Glutamatergic neuron (in vitro differentiated cells): Measurements from ENCODE around the gene NOS1. TPM values are rescaled to one million over a fixed set of nuclear protein-coding genes. Genes with fewer than 3 reads are reported as not detected.

ENCODE experiments used
- DNase-seq: peaks from one replicate; pipeline ENCODE4 v3.0.0; 2022
- H3K27ac Mint-ChIP-seq: one replicate; pipeline ENCODE4 v1.8.0; 2020; ENCODE audit warnings: mild to moderate bottlenecking, mixed read lengths, inconsistent platforms; ENCODE audit not compliant: unreplicated experiment
- H3K27me3 Mint-ChIP-seq: one replicate; pipeline ENCODE4 v1.8.0; 2020; ENCODE audit warnings: mild to moderate bottlenecking, moderate library complexity, mixed read lengths, inconsistent platforms; ENCODE audit not compliant: unreplicated experiment
- H3K36me3 Mint-ChIP-seq: one replicate; pipeline ENCODE4 v1.8.0; 2020; ENCODE audit warnings: mild to moderate bottlenecking, mixed read lengths, inconsistent platforms; ENCODE audit not compliant: unreplicated experiment
- H3K4me1 Mint-ChIP-seq: one replicate; pipeline ENCODE4 v1.8.0; 2020; ENCODE audit warnings: mild to moderate bottlenecking, low read depth, mixed read lengths, inconsistent platforms; ENCODE audit not compliant: unreplicated experiment
- H3K4me3 Mint-ChIP-seq: one replicate; pipeline ENCODE4 v1.8.0; 2020; ENCODE audit warnings: mild to moderate bottlenecking, mixed read lengths, inconsistent platforms; ENCODE audit not compliant: unreplicated experiment
- H3K9me3 Mint-ChIP-seq: one replicate; pipeline ENCODE4 v1.8.0; 2020; ENCODE audit warnings: mild to moderate bottlenecking, moderate library complexity, mixed read lengths, inconsistent platforms; ENCODE audit not compliant: unreplicated experiment
- total RNA-seq: library from RNA; stranded (reverse); fragmentation: NEBNext Ultra II Directional; extraction: Animal tissue kit (Norgen Biotek cat#: 25700); gene quantifications from one replicate; pipeline ENCODE4 v1.2.1, GENCODE V29; 2021; ENCODE audit not compliant: unreplicated experiment
- TF ChIP-seq, protein P1 (sequence below): fragments of 200-600 bp; sonication (generic); IDR thresholded peaks from one replicate; pipeline ENCODE4 v1.5.0; 2021; ENCODE audit not compliant: partially characterized antibody, unreplicated experiment

NOS1 gene
- total RNA-seq, 1 donor from 2014 or later = 0.96 TPM

DNA sequence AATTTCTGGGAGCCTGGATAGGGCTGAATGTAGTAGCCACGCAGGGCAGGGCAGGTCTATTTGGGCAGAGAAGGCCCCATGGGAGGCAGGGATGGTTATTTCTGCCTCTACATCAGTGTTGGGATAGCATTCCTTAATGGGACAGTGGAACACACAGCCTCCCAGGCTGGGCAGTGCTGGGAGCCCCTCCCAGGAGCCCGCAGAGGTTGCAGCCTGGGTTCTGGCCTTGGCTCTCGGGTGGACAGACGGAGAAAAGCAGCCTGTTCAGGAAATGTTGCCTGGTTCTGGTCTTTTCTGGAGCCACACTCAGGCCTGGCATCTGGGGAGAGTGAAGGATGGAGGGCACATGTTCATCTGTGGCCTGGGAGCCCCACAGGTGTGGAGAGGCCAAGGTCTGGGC, 479 bp upstream of the NOS1 start:
- peaks cover 20% of the 10 kb centered on the region for H3K27me3 Mint-ChIP-seq
- H3K4me1 Mint-ChIP-seq = peaks cover 3% of the 10 kb centered on the region
- peaks cover 6% of the 10 kb centered on the region for H3K36me3 Mint-ChIP-seq
- peak overlapping the region; percentile 64 for H3K4me3 Mint-ChIP-seq
- H3K9me3 Mint-ChIP-seq = peaks cover 9% of the 10 kb centered on the region
- TF ChIP-seq, protein P1, sequence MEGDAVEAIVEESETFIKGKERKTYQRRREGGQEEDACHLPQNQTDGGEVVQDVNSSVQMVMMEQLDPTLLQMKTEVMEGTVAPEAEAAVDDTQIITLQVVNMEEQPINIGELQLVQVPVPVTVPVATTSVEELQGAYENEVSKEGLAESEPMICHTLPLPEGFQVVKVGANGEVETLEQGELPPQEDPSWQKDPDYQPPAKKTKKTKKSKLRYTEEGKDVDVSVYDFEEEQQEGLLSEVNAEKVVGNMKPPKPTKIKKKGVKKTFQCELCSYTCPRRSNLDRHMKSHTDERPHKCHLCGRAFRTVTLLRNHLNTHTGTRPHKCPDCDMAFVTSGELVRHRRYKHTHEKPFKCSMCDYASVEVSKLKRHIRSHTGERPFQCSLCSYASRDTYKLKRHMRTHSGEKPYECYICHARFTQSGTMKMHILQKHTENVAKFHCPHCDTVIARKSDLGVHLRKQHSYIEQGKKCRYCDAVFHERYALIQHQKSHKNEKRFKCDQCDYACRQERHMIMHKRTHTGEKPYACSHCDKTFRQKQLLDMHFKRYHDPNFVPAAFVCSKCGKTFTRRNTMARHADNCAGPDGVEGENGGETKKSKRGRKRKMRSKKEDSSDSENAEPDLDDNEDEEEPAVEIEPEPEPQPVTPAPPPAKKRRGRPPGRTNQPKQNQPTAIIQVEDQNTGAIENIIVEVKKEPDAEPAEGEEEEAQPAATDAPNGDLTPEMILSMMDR = no peak
- DNase-seq = no peak
- no peak overlapping the region for H3K27ac Mint-ChIP-seq

DNA sequence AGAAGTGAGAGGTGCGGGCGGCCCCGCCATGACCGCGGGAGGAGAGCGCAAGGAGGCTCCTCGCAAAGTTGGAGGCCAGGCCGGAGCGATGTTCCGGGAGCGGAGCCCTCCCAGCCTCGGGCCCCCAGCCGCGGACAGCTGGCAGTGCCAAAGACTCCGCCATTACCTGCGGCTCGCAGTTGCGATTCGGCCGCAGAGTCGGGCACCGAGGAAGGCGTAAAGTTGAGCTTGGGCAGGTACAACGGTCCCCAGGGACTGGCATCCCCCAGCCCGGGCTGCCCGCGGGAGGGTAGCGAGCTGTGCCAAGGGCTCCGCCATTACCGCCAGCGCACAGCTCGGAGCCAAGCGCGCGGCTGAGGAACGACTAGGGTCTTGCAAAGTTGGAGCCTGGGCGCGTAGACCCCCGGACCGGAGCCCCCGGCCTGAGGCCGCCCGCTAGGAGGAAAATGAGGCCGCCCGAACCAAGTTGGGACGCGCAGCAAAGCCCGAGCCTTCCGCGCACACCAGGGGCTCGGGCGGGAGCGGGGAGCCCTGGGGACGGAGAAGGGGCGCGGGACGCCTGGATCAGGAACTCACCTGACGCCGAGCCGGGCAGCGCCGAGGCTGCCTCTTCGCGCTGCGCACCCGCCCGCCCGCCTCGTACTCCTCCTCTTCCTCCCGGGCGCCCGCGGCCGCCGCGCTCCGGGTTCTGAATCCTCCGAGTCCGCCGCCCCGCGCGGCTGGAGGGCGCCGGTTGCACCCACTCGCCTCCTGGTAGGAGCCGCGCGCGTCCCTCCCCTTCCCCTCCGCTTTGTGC, 677 bp downstream of the NOS1 start:
- peaks cover 20% of the 10 kb centered on the region for H3K27me3 Mint-ChIP-seq
- H3K36me3 Mint-ChIP-seq = peaks cover 6% of the 10 kb centered on the region
- no peak overlapping the region for H3K27ac Mint-ChIP-seq
- H3K4me1 Mint-ChIP-seq = peaks cover 3% of the 10 kb centered on the region
- DNase-seq = peak; percentile 28
- TF ChIP-seq, protein P1 = no peak
- H3K4me3 Mint-ChIP-seq = peak overlapping the region; percentile 78
- H3K9me3 Mint-ChIP-seq = peaks cover 9% of the 10 kb centered on the region

DNA sequence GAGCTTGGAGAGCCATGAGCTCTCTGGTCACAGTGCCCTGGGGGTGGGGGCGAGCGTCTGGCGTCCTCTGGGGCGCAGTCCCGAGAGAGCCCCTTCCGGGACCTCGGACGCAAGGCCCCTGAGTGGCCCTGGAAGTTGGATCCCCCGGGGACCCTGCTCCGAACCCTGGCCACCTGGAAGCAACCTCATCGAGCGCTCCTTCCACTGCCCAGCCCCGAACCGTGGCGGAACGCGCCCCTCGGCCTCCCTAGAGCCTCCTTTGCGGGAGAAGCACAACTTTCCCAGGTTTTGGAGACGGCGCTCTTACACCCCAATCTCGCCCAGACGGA, 1.2 kb downstream of the NOS1 start:
- peak overlapping the region; percentile 78 for H3K4me3 Mint-ChIP-seq
- peaks cover 19% of the 10 kb centered on the region for H3K27me3 Mint-ChIP-seq
- peaks cover 3% of the 10 kb centered on the region for H3K4me1 Mint-ChIP-seq
- peaks cover 6% of the 10 kb centered on the region for H3K36me3 Mint-ChIP-seq
- H3K9me3 Mint-ChIP-seq = peaks cover 6% of the 10 kb centered on the region
- peak; percentile 24 for DNase-seq
- H3K27ac Mint-ChIP-seq = no peak overlapping the region
- TF ChIP-seq, protein P1 = no peak

DNA sequence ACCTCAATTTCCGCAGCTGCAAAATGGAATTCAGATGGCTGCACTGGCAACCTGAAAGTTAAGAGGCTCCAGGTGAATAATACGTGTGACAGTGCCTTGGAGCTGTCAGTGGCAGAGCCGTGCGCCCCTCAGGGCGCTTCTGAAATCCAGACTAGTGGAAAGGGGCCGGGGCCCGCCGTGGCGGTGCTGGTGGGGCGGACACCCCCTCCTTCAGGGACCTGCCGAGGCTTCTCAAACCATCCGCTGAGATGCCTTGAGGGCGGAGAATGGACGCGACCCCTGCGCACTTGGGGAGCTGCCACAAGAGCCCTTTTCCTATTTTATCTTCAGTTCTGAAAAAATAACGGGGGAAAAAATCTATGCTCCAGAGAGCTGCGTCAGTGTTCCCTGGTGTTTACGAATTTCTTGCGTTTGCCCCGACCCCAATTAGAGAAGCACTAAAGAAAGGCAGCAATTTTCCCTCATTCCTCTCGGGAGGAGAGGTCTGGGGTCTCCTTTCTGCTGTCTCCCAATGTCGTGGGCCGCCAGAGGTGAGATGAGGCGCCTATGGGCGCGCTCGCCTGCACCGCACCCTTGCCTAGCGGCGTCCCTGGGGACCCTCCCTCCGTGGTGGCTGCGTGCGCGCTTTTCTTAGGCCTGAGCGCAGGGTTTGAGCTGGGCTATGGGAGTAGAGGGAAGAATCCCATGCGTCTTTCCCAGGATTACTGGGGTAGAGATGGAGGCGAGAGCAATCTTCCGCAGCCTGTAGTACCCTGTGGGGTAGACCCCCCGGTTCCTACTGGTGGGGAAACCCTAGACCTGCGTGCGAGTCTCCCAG, 2.2 kb downstream of the NOS1 start:
- Mint-ChIP-seq H3K27me3 (peaks cover 20% of the 10 kb centered on the region), H3K9me3 (peaks cover 6% of the 10 kb centered on the region), H3K27ac (no peak overlapping the region), H3K36me3 (peaks cover 6% of the 10 kb centered on the region), H3K4me3 (no peak overlapping the region), H3K4me1 (peaks cover 3% of the 10 kb centered on the region)
- TF ChIP-seq, protein P1 = no peak
- DNase-seq = no peak

DNA sequence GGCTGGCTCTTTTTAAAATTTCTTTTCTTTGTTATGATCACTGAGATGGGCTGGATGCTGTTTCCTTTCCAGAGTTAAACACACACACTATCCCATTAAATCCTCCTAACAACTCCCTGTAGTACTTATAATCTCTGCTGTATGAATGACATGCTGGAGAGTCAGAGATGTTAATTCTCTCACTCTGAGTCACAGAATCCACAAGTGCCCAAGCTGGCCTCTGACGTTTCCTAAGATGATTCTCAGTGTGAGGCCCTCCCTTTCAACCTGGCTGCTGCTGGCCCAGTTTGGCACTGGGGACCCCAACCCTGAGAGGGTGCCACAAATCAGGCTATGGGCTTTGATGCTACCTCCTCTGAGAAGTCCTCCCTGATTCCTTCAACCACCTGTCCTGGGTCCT, 5.4 kb downstream of the NOS1 start:
- H3K4me3 Mint-ChIP-seq = no peak overlapping the region
- H3K4me1 Mint-ChIP-seq = peaks cover 3% of the 10 kb centered on the region
- TF ChIP-seq, protein P1 = no peak
- no peak overlapping the region for H3K27ac Mint-ChIP-seq
- no peaks in the 10 kb centered on the region for H3K36me3 Mint-ChIP-seq
- no peak for DNase-seq
- H3K9me3 Mint-ChIP-seq = peaks cover 3% of the 10 kb centered on the region
- peaks cover 5% of the 10 kb centered on the region for H3K27me3 Mint-ChIP-seq
